Astrocyte (in vitro differentiated cells and primary cell): ENCODE results near the gene EFNA5. TPM values are rescaled to one million over a fixed set of nuclear protein-coding genes. Genes with fewer than 3 reads are reported as not detected.

Experiments used
- DNase-seq: peaks from one replicate; pipeline ENCODE4 v3.0.0-alpha.2; 2010; ENCODE audit warnings: low read depth
- FAIRE-seq: peaks from 2 replicates; lab custom pipeline; 2011; peaks lifted over from hg19 to GRCh38; lab: Jason Lieb, UNC
- H2AFZ ChIP-seq: 2 replicates; pipeline ENCODE4 v1.6.0; 2012; ENCODE audit warnings: low read depth, low read length, inconsistent platforms
- H3K27ac ChIP-seq: 2 replicates; pipeline ENCODE4 v1.5.1; 2011; ENCODE audit warnings: low read depth, low read length, inconsistent platforms
- H3K27me3 ChIP-seq: 2 replicates; pipeline ENCODE4 v1.6.0; 2011; ENCODE audit warnings: low read length, inconsistent platforms; ENCODE audit not compliant: insufficient read depth
- H3K36me3 ChIP-seq: 2 replicates; pipeline ENCODE4 v1.5.1; 2011; ENCODE audit warnings: low read length, inconsistent platforms; ENCODE audit not compliant: insufficient read depth
- H3K4me1 ChIP-seq: 2 replicates; pipeline ENCODE4 v1.5.1; 2011; ENCODE audit warnings: low read length, inconsistent platforms; ENCODE audit not compliant: insufficient read depth
- H3K4me2 ChIP-seq: 2 replicates; pipeline ENCODE4 v1.6.0; 2012; ENCODE audit warnings: low read length, inconsistent platforms
- H3K4me3 ChIP-seq: 2 replicates; pipeline ENCODE4 v1.5.1; 2011; ENCODE audit warnings: low read depth, mild to moderate bottlenecking, low read length, inconsistent platforms; ENCODE audit not compliant: insufficient read depth
- H3K79me2 ChIP-seq: 2 replicates; pipeline ENCODE4 v1.6.0; 2012; ENCODE audit warnings: mild to moderate bottlenecking, low read length, inconsistent platforms; ENCODE audit not compliant: insufficient read depth
- H3K9ac ChIP-seq: 2 replicates; pipeline ENCODE4 v1.6.0; 2012; ENCODE audit warnings: mild to moderate bottlenecking, low read length, inconsistent platforms
- H3K9me3 ChIP-seq: 2 replicates; pipeline ENCODE4 v1.5.1; 2012; ENCODE audit warnings: low read depth, mild to moderate bottlenecking, low read length, inconsistent platforms; ENCODE audit not compliant: insufficient read depth
- H4K20me1 ChIP-seq: 2 replicates; pipeline ENCODE4 v1.6.0; 2012; ENCODE audit warnings: low read length, inconsistent platforms; ENCODE audit not compliant: insufficient read depth
- H3K27ac Mint-ChIP-seq: one replicate; pipeline ENCODE4 v1.8.0; 2021; ENCODE audit warnings: mild to moderate bottlenecking, mixed read lengths; ENCODE audit not compliant: unreplicated experiment
- H3K27me3 Mint-ChIP-seq: one replicate; pipeline ENCODE4 v1.8.0; 2021; ENCODE audit warnings: low read depth, mixed read lengths; ENCODE audit not compliant: unreplicated experiment
- H3K36me3 Mint-ChIP-seq: one replicate; pipeline ENCODE4 v1.8.0; 2021; ENCODE audit warnings: low read depth, mixed read lengths; ENCODE audit not compliant: unreplicated experiment
- H3K4me1 Mint-ChIP-seq: one replicate; pipeline ENCODE4 v1.8.0; 2021; ENCODE audit warnings: low read depth, mixed read lengths; ENCODE audit not compliant: unreplicated experiment
- H3K4me3 Mint-ChIP-seq: one replicate; pipeline ENCODE4 v1.8.0; 2021; ENCODE audit warnings: mild to moderate bottlenecking, moderate library complexity, mixed read lengths; ENCODE audit not compliant: unreplicated experiment
- H3K9me3 Mint-ChIP-seq: one replicate; pipeline ENCODE4 v1.8.0; 2021; ENCODE audit warnings: mild to moderate bottlenecking, mixed read lengths; ENCODE audit not compliant: unreplicated experiment
- EZH2 ChIP-seq: IDR thresholded peaks from 2 replicates; pipeline ENCODE4 v1.6.1; 2012; ENCODE audit warnings: mild to moderate bottlenecking, low read length, inconsistent platforms; ENCODE audit not compliant: insufficient read depth
- total RNA-seq: library from RNA; stranded (reverse); gene quantifications from 2 replicates; pipeline ENCODE4 v1.2.1, GENCODE V29; 2021
- TF ChIP-seq, protein P1 (sequence below): IDR thresholded peaks from 2 replicates; pipeline ENCODE4 v1.5.1; 2011; ENCODE audit warnings: low read depth, mild to moderate bottlenecking, inconsistent platforms, low read length, moderate library complexity; ENCODE audit not compliant: insufficient read depth

EFNA5 gene
- total RNA-seq, 1 donor from 2014 or later: 59.3 TPM

DNA sequence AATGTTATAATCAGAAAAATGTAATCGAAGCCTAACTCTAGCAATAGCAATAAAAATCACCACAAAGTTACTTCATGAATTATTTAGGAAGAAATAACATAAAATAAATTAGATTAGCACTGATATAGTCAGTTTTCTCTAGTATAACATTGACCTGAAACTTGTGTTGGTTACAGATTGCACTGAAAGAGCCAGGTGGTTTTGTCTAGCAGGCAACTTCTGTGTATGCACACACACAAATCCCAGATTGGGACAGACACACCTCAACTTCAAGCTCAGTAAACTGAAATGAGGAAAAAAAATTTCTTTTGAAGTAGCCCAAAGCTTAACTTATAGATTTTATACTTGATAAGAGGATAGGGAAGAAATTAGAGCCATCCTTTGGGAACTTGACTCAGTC, 129.3 kb downstream of the EFNA5 start:
- Histone ChIP-seq H4K20me1 (peaks cover 2% of the 10 kb centered on the region), H3K27ac (no peak overlapping the region), H3K4me1 (peaks cover 8% of the 10 kb centered on the region), H3K4me3 (no peak overlapping the region), H3K9ac (no peak overlapping the region), H3K4me2 (no peak overlapping the region), H3K27me3 (no peaks in the 10 kb centered on the region), H2AFZ (no peak overlapping the region), H3K36me3 (no peaks in the 10 kb centered on the region), H3K9me3 (no peaks in the 10 kb centered on the region), H3K79me2 (no peaks in the 10 kb centered on the region)
- FAIRE-seq (no peak), DNase-seq (no peak)
- H3K27me3 Mint-ChIP-seq: no peaks in the 10 kb centered on the region
- peaks cover 47% of the 10 kb centered on the region for H3K4me1 Mint-ChIP-seq
- TF ChIP-seq, protein P1, sequence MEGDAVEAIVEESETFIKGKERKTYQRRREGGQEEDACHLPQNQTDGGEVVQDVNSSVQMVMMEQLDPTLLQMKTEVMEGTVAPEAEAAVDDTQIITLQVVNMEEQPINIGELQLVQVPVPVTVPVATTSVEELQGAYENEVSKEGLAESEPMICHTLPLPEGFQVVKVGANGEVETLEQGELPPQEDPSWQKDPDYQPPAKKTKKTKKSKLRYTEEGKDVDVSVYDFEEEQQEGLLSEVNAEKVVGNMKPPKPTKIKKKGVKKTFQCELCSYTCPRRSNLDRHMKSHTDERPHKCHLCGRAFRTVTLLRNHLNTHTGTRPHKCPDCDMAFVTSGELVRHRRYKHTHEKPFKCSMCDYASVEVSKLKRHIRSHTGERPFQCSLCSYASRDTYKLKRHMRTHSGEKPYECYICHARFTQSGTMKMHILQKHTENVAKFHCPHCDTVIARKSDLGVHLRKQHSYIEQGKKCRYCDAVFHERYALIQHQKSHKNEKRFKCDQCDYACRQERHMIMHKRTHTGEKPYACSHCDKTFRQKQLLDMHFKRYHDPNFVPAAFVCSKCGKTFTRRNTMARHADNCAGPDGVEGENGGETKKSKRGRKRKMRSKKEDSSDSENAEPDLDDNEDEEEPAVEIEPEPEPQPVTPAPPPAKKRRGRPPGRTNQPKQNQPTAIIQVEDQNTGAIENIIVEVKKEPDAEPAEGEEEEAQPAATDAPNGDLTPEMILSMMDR: no peak
- TF ChIP-seq EZH2: no peak
- no peak overlapping the region for H3K4me3 Mint-ChIP-seq
- no peaks in the 10 kb centered on the region for H3K36me3 Mint-ChIP-seq
- H3K27ac Mint-ChIP-seq: peak overlapping the region; percentile 88
- H3K9me3 Mint-ChIP-seq: no peaks in the 10 kb centered on the region

DNA sequence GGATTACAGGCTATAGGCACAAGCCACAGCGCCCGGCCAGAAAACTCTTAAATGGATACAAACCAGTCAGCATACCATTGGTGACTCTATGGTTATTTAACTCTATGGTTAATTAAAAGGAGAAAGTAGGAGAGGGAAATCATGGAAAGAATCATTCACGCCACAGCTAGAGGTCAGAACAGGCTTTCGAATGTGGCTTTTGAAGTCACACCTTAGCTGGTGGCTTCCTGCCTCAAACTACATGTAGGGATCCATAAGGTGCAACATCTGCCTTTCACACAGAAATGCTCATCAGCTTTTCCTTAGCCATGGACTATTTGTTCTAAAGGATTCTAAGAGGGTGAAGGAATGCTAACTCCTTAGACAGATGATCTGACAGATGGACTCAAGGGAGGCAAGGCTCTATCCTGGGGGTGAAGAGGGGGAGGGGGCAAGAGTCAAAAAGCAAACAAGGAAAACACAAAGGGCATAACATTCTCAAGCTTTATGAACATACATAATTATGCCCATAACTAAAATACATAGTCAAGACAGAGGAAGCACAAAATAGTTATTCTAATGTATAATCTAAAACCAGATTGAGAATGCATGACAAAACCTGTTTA, 130.9 kb downstream of the EFNA5 start:
- TF ChIP-seq, protein P1: no peak
- TF ChIP-seq EZH2: no peak
- Mint-ChIP-seq H3K9me3 (no peaks in the 10 kb centered on the region), H3K27ac (peak overlapping the region; percentile 27), H3K27me3 (no peaks in the 10 kb centered on the region), H3K4me1 (peaks cover 58% of the 10 kb centered on the region), H3K36me3 (no peaks in the 10 kb centered on the region), H3K4me3 (no peak overlapping the region)
- Histone ChIP-seq H3K4me3 (no peak overlapping the region), H3K79me2 (no peaks in the 10 kb centered on the region), H3K9me3 (no peaks in the 10 kb centered on the region), H3K27me3 (no peaks in the 10 kb centered on the region), H2AFZ (no peak overlapping the region), H3K4me1 (peaks cover 8% of the 10 kb centered on the region), H3K27ac (no peak overlapping the region), H3K4me2 (no peak overlapping the region), H3K9ac (no peak overlapping the region), H4K20me1 (peaks cover 2% of the 10 kb centered on the region), H3K36me3 (no peaks in the 10 kb centered on the region)
- DNase-seq (no peak), FAIRE-seq (no peak)

DNA sequence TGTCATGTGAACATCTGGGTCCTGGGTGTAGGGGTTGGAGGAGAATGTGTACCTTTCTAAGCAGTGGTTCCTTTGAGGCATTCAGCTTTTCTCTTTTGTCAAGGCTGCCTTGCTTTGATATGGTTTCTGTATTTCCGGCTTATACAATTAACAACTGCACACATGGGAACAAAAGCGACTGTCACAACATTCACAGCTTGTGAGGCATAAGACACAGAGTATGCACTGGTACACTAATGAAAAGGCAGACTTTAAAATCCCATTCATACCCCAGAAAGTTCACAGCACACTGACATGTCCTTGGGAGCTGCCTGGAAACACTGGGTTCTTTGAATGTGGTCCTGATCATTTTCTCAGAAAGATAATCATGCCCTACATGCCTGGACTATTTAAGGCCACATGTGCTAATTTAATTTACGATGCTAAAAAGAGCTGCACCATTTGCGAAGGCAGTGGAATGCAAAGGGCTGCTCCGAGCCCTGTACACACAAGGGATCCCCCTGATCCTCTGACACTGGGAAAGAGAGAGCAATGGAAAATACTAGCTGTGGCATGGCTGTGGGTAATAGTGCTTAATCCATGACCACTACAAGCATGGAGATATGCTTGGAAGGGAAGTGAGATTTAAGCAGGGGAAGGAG, 131.8 kb downstream of the EFNA5 start:
- H3K4me3 Mint-ChIP-seq: no peak overlapping the region
- DNase-seq (no peak), FAIRE-seq (no peak)
- peaks cover 8% of the 10 kb centered on the region for H3K4me1 ChIP-seq
- H3K4me1 Mint-ChIP-seq: peaks cover 64% of the 10 kb centered on the region
- no peaks in the 10 kb centered on the region for H3K36me3 ChIP-seq
- no peak for TF ChIP-seq EZH2
- TF ChIP-seq, protein P1: no peak
- H3K9me3 Mint-ChIP-seq: no peaks in the 10 kb centered on the region
- no peak overlapping the region for H3K9ac ChIP-seq
- no peaks in the 10 kb centered on the region for H3K9me3 ChIP-seq
- peak overlapping the region; percentile 12 for H3K4me2 ChIP-seq
- H4K20me1 ChIP-seq: peaks cover 2% of the 10 kb centered on the region
- no peaks in the 10 kb centered on the region for H3K36me3 Mint-ChIP-seq
- H3K27me3 ChIP-seq: no peaks in the 10 kb centered on the region
- no peak overlapping the region for H3K27ac ChIP-seq
- H3K27me3 Mint-ChIP-seq: no peaks in the 10 kb centered on the region
- H3K27ac Mint-ChIP-seq: peak overlapping the region; percentile 77
- H2AFZ ChIP-seq: no peak overlapping the region
- no peaks in the 10 kb centered on the region for H3K79me2 ChIP-seq
- H3K4me3 ChIP-seq: no peak overlapping the region
